NT2/D1 (cell line): ENCODE measurements around the gene HSCB.

Experiments
- SUZ12 ChIP-seq: IDR thresholded peaks from 2 replicates; pipeline ENCODE4 v1.6.1; 2011; ENCODE audit not compliant: insufficient read length, insufficient read depth; ENCODE audit errors: extremely low read depth
- YY1 ChIP-seq: IDR thresholded peaks from 2 replicates; pipeline ENCODE4 v1.6.1; 2011; ENCODE audit not compliant: insufficient read length, insufficient read depth
- ZNF274 ChIP-seq: IDR thresholded peaks from 2 replicates; pipeline ENCODE4 v1.6.1; 2011; ENCODE audit warnings: mild to moderate bottlenecking, low read depth, low read length

DNA sequence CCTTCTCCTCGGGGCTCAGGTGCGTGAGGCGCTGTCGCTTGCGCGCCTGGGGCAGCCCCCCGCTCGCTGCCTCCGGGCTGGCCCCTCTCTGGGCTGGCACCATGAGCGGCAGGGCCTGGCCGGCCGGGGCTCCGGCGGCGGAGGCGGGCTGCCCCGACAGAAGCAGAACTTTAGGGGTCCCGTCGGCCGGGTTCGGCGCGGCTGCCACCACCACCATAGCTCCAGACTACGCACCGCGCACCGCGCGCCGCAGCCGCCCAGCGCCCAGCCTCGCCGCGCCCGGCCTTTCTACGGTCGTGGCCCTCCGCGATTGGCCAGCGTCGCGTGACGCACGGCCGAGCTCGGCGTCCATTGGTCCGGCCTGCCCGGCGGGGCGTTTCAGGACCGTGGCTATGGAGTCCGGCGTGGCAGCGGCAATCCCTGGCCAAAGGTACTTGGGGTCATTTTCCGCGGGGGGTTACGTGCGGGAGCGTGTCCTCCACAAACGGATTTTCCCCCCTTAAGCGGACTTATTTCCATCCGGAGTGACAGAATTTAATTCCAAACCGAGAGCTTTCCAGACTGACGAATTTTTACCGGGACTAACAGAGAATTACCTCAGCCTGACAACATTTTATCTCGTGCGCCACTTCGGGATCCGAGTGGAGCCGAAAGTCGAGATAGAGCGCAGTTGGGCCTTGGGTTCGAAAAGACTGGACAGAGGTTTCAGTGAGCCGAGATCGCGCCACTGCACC lies 58.6 kb downstream of the HSCB start, which contains the start of gene XBP1:
- no peak for TF ChIP-seq ZNF274
- no peak for TF ChIP-seq SUZ12
- TF ChIP-seq YY1: no peak
